Mesodermal cell (in vitro differentiated cells): ENCODE results near the gene RADIL.

Experiments
- H3K27ac ChIP-seq: 2 replicates; pipeline ENCODE4 v1.7.0; 2013; ENCODE audit warnings: mild to moderate bottlenecking, low read depth, low read length, moderate library complexity; ENCODE audit not compliant: severe bottlenecking
- H3K36me3 ChIP-seq: 2 replicates; pipeline ENCODE4 v1.7.1; 2013; ENCODE audit warnings: mild to moderate bottlenecking, low read length, moderate library complexity; ENCODE audit not compliant: control insufficient read depth, insufficient read depth
- H3K4me1 ChIP-seq: one replicate; pipeline ENCODE4 v1.7.1; 2013; ENCODE audit warnings: mild to moderate bottlenecking, low read length; ENCODE audit not compliant: insufficient read depth, control insufficient read depth, poor library complexity, severe bottlenecking
- H3K4me3 ChIP-seq: 2 replicates; pipeline ENCODE4 v1.7.0; 2013; ENCODE audit warnings: low read length, control low read depth, mild to moderate bottlenecking; ENCODE audit not compliant: insufficient read depth, poor library complexity, severe bottlenecking; ENCODE audit errors: extremely low read depth
- H3K9me3 ChIP-seq: 2 replicates; pipeline ENCODE4 v1.7.1; 2013; ENCODE audit warnings: mild to moderate bottlenecking, low read length, moderate library complexity; ENCODE audit not compliant: control insufficient read depth
- WGBS, 2 experiments: methylation state at CpG; one replicate each; pipeline ENCODE4 v1.1.5; 2013; ENCODE audit warnings: missing lambda C conversion rate in 2 of 2; ENCODE audit not compliant: insufficient coverage in 2 of 2; 5-methylcytosine and 5-hydroxymethylcytosine counted together

The RADIL gene

DNA sequence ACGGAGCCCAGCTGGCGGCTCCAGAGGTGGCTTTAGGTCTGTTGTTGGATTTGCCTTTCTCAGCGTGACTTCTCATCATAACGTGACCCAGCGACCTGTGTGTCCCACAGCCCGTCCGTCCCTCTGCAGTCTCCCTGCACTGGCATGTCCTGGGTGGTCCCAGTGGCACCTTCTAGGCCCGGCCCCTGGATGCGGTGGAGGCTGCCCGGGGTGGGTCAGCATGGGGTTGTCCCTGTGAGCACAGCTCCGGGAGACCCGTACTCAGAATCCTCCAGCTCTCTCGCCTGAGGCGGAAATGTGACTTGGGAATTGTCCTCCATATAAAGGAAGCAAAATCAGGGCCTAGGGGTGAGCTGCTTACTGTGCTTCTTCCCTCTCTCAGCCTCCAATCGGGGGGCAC, 133.7 kb downstream of the RADIL start:
- Histone ChIP-seq H3K36me3 (peaks cover 72% of the 10 kb centered on the region), H3K9me3 (no peaks in the 10 kb centered on the region), H3K4me3 (no peak overlapping the region), H3K27ac (no peak overlapping the region), H3K4me1 (peaks cover 29% of the 10 kb centered on the region)
- 95 to 97% methylated on average over 14 to 15 of the region's 15 CpGs for WGBS, 2 experiments

DNA sequence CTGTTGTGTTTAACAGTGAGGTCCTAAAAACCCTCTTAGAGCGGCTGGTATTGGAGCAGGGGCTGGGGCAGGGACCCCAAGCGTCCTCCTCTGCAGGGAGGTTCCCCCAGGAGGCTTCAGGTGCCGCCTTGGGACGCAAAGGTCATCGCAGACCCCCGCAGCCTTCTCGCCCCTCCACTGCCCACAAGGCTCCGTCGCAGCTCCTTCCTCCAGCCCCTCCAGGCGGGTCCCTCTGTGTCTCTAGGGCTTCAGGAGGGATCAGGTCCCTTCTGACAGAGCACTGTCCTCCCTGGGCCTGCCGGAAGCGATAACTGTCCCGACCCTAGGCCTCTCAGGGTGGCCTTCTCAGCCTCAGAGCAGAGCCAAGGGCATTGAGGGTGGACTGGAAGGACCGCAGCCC, 134.2 kb downstream of the RADIL start:
- 96 to 98% methylated on average over 11 to 14 of the region's 14 CpGs for WGBS, 2 experiments
- Histone ChIP-seq H3K4me3 (no peak overlapping the region), H3K36me3 (peaks cover 68% of the 10 kb centered on the region), H3K9me3 (no peaks in the 10 kb centered on the region), H3K4me1 (peaks cover 34% of the 10 kb centered on the region), H3K27ac (no peak overlapping the region)
